Measurements from ENCODE around the gene MAST3.

Gene MAST3

DNA sequence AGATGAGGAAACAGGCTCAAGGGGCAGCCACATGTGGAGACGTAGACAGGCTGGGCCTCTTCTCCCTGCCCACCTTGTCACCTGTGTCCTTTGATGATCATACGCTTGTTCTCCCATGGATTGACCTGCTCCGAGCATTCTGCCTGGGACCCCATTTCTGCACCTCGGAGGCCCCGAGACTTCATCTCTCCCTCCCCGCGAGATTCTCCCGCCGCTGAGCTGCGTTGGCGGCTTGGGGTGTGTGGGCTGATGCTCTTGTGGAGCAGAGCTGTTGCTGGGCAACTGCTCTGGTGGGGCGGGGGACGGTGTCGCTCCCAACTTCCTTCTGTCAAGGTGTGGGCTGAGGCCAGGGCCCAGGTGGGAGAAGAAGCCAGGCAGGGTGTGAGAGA, 22.1 kb downstream of the MAST3 start:
- TF ChIP-seq, protein P1, sequence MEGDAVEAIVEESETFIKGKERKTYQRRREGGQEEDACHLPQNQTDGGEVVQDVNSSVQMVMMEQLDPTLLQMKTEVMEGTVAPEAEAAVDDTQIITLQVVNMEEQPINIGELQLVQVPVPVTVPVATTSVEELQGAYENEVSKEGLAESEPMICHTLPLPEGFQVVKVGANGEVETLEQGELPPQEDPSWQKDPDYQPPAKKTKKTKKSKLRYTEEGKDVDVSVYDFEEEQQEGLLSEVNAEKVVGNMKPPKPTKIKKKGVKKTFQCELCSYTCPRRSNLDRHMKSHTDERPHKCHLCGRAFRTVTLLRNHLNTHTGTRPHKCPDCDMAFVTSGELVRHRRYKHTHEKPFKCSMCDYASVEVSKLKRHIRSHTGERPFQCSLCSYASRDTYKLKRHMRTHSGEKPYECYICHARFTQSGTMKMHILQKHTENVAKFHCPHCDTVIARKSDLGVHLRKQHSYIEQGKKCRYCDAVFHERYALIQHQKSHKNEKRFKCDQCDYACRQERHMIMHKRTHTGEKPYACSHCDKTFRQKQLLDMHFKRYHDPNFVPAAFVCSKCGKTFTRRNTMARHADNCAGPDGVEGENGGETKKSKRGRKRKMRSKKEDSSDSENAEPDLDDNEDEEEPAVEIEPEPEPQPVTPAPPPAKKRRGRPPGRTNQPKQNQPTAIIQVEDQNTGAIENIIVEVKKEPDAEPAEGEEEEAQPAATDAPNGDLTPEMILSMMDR (IDR thresholded peaks at IDR 0.05; ENCODE audit: insufficient read depth, low read length, poor library complexity, severe bottlenecking): no peak
- H3K36me3 ChIP-seq (ENCODE audit: control insufficient read depth, insufficient read depth, low read length): peaks cover 25% of the 10 kb centered on the region

DNA sequence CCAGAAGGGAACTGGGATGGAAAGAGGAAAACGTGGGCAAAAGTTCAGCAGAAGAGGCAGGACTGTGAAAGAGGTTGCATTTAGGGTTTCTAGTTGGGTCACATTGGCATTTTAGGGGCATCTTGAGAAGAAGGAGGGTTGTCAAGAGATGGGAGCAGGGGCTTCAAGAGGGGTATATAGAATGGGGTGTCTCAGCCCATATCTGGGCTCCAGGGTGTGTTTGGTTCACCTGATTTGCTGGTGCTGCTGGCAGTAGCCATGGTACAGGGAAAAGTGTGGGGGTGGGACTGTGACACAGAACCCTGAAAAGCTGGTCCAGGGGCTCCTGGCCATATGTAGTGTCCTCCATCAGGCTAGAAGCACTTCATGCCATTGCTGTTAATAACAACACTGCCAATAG, 22.5 kb downstream of the MAST3 start:
- Histone ChIP-seq H3K36me3 (ENCODE audit: control insufficient read depth, insufficient read depth, low read length) (peaks cover 23% of the 10 kb centered on the region), H3K4me3 (replicated peaks; ENCODE audit: low read depth, low read length) (no peak overlapping the region), H3K27me3 (replicated peaks; ENCODE audit: control insufficient read depth, insufficient read depth, low read length) (no peaks in the 10 kb centered on the region)
- TF ChIP-seq, protein P1 (IDR thresholded peaks at IDR 0.05; ENCODE audit: insufficient read depth, low read length, poor library complexity, severe bottlenecking): no peak
- DNase-seq (ENCODE audit: extremely low read depth, insufficient read length): no peak

More for the DNA sequence above, 22.1 kb downstream of the MAST3 start:
- no peak for DNase-seq (ENCODE audit: extremely low read depth, insufficient read length)
- H3K27me3 ChIP-seq (replicated peaks; ENCODE audit: control insufficient read depth, insufficient read depth, low read length): no peaks in the 10 kb centered on the region
- peak overlapping the region; percentile 74 for H3K4me3 ChIP-seq (replicated peaks; ENCODE audit: low read depth, low read length)

DNA sequence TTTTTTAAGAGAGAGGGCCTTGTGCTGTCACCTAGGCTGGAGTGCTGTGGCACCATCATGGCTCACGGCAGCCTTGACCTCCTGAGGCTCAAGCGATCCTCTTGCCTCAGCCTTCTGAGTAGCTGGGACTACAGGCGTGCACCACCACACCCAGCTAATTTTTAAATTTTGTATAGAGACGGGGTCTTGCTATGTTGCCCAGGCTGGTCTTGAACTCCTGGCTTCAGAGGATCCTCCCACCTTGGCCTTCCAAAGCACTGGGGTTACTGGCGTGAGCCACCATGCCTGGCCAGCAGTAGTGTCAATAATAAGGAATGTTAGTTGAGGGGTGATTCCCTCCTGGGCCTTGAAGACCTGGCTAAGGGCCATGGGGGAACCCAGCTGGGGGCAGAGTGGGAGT, 23.6 kb downstream of the MAST3 start:
- Histone ChIP-seq H3K36me3 (ENCODE audit: control insufficient read depth, insufficient read depth, low read length) (peaks cover 23% of the 10 kb centered on the region), H3K27me3 (replicated peaks; ENCODE audit: control insufficient read depth, insufficient read depth, low read length) (no peaks in the 10 kb centered on the region), H3K4me3 (replicated peaks; ENCODE audit: low read depth, low read length) (no peak overlapping the region)
- DNase-seq (ENCODE audit: extremely low read depth, insufficient read length): no peak
- TF ChIP-seq, protein P1 (IDR thresholded peaks at IDR 0.05; ENCODE audit: insufficient read depth, low read length, poor library complexity, severe bottlenecking): no peak

DNA sequence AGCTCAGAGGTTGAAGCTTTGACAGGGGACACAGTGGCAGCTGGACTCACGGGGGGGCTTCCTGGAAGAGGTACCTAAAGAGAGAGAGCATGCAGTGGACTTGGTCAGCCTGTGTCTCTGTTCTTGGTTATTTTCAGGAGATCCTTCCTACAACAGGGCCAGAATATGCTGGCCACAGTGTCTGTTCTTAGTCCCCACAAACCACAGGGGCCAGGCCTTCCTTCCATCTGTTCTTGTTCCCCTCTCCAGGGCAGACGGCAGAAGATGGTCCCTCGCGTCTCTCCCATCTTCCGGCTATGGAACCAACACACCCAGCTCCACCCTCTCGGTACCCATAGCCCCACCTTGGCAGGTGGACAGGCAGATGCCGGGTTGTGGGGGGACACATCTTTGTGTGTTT, 24.8 kb downstream of the MAST3 start:
- Histone ChIP-seq H3K4me3 (replicated peaks; ENCODE audit: low read depth, low read length) (no peak overlapping the region), H3K27me3 (replicated peaks; ENCODE audit: control insufficient read depth, insufficient read depth, low read length) (no peaks in the 10 kb centered on the region), H3K36me3 (ENCODE audit: control insufficient read depth, insufficient read depth, low read length) (peaks cover 26% of the 10 kb centered on the region)
- TF ChIP-seq, protein P1 (IDR thresholded peaks at IDR 0.05; ENCODE audit: insufficient read depth, low read length, poor library complexity, severe bottlenecking): no peak
- no peak for DNase-seq (ENCODE audit: extremely low read depth, insufficient read length)

DNA sequence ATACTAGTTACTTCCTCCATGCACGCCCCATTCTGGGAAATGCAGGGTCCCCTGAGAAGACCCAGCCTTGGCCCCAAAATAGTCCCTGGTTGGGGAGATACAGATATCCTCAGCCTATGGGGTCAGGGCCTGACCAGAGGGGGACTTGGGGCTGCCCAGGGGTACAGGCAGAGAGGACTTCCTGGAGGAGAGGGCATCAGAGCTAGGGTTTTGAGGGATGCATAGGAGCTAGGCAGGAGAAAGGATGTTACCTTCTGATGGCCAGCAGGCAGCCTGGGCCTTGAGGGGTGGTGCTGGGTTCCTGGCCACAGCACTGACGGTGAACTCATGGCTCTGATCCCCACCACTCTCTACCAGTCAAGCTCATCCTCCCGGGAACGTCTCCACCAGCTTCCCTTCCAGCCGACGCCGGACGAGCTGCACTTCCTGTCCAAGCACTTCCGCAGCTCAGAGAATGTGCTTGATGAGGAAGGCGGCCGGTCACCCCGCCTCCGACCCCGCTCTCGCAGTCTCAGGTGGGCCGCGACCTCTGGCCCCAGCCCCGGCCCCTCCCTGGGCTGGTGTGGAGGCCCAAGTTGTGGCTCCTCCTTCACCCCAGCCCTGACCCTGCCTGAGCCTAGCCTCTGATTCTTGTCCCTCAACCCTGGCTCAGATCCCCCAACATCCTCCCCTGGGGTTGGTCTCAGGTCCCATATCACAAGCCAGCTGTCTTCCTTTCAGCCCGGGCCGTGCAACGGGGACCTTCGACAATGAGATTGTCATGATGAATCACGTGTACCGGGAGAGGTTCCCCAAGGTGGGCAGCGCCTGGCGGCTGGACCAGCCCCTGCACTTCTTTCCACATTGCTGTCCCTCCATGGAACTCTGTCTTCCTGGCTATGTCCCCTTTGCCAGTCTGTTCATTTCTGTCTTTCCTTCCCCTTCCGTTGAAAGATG, 25.6 kb downstream of the MAST3 start:
- Histone ChIP-seq H3K36me3 (ENCODE audit: control insufficient read depth, insufficient read depth, low read length) (peaks cover 29% of the 10 kb centered on the region), H3K27me3 (replicated peaks; ENCODE audit: control insufficient read depth, insufficient read depth, low read length) (no peaks in the 10 kb centered on the region), H3K4me3 (replicated peaks; ENCODE audit: low read depth, low read length) (no peak overlapping the region)
- no peak for DNase-seq (ENCODE audit: extremely low read depth, insufficient read length)
- TF ChIP-seq, protein P1 (IDR thresholded peaks at IDR 0.05; ENCODE audit: insufficient read depth, low read length, poor library complexity, severe bottlenecking): no peak
